WTC11 (cell line): ENCODE data around the gene MYOF. TPM values are rescaled to one million over a fixed set of nuclear protein-coding genes. Genes with fewer than 3 reads are reported as not detected.

ENCODE experiments used
- ATAC-seq: fragments of 200-7000 bp; cut with Tn5 transposase; 2 replicates; pipeline ENCODE4 v1.10.0; 2021; ENCODE audit warnings: mild to moderate bottlenecking, moderate library complexity
- CTCF ChIA-PET: fragments of 300-600 bp; sonication (Branson Sonifier 250); formaldehyde crosslinking; loops from one replicate; lab custom pipeline; 2021; ENCODE audit warnings: antibody characterized with exemption; lab: Charles Lee
- POLR2A ChIA-PET: fragments of 350-600 bp; sonication (Branson Sonifier 250); formaldehyde crosslinking; loops from one replicate; lab custom pipeline; 2021; ENCODE audit warnings: antibody characterized with exemption; lab: Charles Lee
- DNase-seq: peaks from one replicate; pipeline ENCODE4 v3.0.0; 2021; ENCODE audit warnings: low spot score
- H3K27ac Mint-ChIP-seq: 2 replicates; pipeline ENCODE4 v1.8.0; 2021; ENCODE audit warnings: mixed read lengths
- H3K27me3 Mint-ChIP-seq: 2 replicates; pipeline ENCODE4 v1.8.0; 2021; ENCODE audit warnings: low read depth, mild to moderate bottlenecking, moderate library complexity, mixed read lengths
- H3K36me3 Mint-ChIP-seq: 2 replicates; pipeline ENCODE4 v1.8.0; 2021; ENCODE audit warnings: mixed read lengths
- H3K4me1 Mint-ChIP-seq: 2 replicates; pipeline ENCODE4 v1.8.0; 2022; ENCODE audit warnings: mixed read lengths
- H3K4me3 Mint-ChIP-seq: 2 replicates; pipeline ENCODE4 v1.8.0; 2021; ENCODE audit warnings: mild to moderate bottlenecking, moderate library complexity, mixed read lengths
- H3K9me3 Mint-ChIP-seq: 2 replicates; pipeline ENCODE4 v1.8.0; 2021; ENCODE audit warnings: mixed read lengths
- ARID4B ChIP-seq: sonication (generic); formaldehyde crosslinking; IDR thresholded peaks from 2 replicates; pipeline ENCODE4 v1.8.0; 2023; ENCODE audit warnings: missing genetic modification reagents, mild to moderate bottlenecking, borderline replicate concordance
- ATF6 ChIP-seq: sonication (generic); formaldehyde crosslinking; IDR thresholded peaks from 2 replicates; pipeline ENCODE4 v1.8.1; 2023; ENCODE audit warnings: mild to moderate bottlenecking, missing genetic modification reagents
- EMX1 ChIP-seq: fragments of 250-450 bp; sonication (Bioruptor Pico); IDR thresholded peaks from 2 replicates; pipeline ENCODE4 v1.8.0; 2021; ENCODE audit warnings: mild to moderate bottlenecking
- ETV6 ChIP-seq: sonication (generic); formaldehyde crosslinking; IDR thresholded peaks from 2 replicates; pipeline ENCODE4 v1.8.1; 2022; ENCODE audit warnings: mild to moderate bottlenecking, missing genetic modification reagents
- FOXP1 ChIP-seq: sonication (generic); formaldehyde crosslinking; IDR thresholded peaks from 2 replicates; pipeline ENCODE4 v1.8.0; 2022; ENCODE audit warnings: missing genetic modification reagents, mild to moderate bottlenecking, moderate library complexity, borderline replicate concordance
- FOXP4 ChIP-seq: sonication (generic); formaldehyde crosslinking; IDR thresholded peaks from 2 replicates; pipeline ENCODE4 v1.8.0; 2022; ENCODE audit warnings: mild to moderate bottlenecking, missing genetic modification reagents
- JUN ChIP-seq: sonication (generic); formaldehyde crosslinking; IDR thresholded peaks from 2 replicates; pipeline ENCODE4 v1.8.0; 2023; ENCODE audit warnings: mild to moderate bottlenecking, missing genetic modification reagents
- MAX ChIP-seq: sonication (generic); formaldehyde crosslinking; IDR thresholded peaks from 2 replicates; pipeline ENCODE4 v1.8.0; 2022; ENCODE audit warnings: mild to moderate bottlenecking, missing genetic modification reagents
- NFE2L1 ChIP-seq: sonication (generic); formaldehyde crosslinking; IDR thresholded peaks from 2 replicates; pipeline ENCODE4 v1.8.1; 2023; ENCODE audit warnings: missing genetic modification reagents
- NFYB ChIP-seq: sonication (generic); formaldehyde crosslinking; conservative IDR thresholded peaks from 2 replicates; pipeline ENCODE4 v1.8.0; 2022; ENCODE audit warnings: low read depth, missing genetic modification reagents
- OVOL2 ChIP-seq: fragments of 250-450 bp; sonication (Bioruptor Pico); IDR thresholded peaks from 2 replicates; pipeline ENCODE4 v1.9.0; 2021; ENCODE audit warnings: mild to moderate bottlenecking, borderline replicate concordance
- PREB ChIP-seq: sonication (generic); formaldehyde crosslinking; IDR thresholded peaks from 2 replicates; pipeline ENCODE4 v1.8.1; 2022; ENCODE audit warnings: mild to moderate bottlenecking, missing genetic modification reagents, moderate library complexity, borderline replicate concordance
- RELA ChIP-seq: sonication (generic); formaldehyde crosslinking; IDR thresholded peaks from 2 replicates; pipeline ENCODE4 v1.8.1; 2022; ENCODE audit warnings: missing genetic modification reagents, mild to moderate bottlenecking, borderline replicate concordance
- SMAD3 ChIP-seq: sonication (generic); formaldehyde crosslinking; IDR thresholded peaks from 2 replicates; pipeline ENCODE4 v1.8.0; 2022; ENCODE audit warnings: missing genetic modification reagents, mild to moderate bottlenecking, borderline replicate concordance
- TCF7 ChIP-seq: sonication (generic); formaldehyde crosslinking; IDR thresholded peaks from 2 replicates; pipeline ENCODE4 v1.8.0; 2022; ENCODE audit warnings: mild to moderate bottlenecking, low read depth, missing genetic modification reagents, moderate library complexity
- USF2 ChIP-seq: sonication (generic); formaldehyde crosslinking; IDR thresholded peaks from 2 replicates; pipeline ENCODE4 v1.8.1; 2023; ENCODE audit warnings: mild to moderate bottlenecking, missing genetic modification reagents, moderate library complexity
- ZNF263 ChIP-seq: sonication (generic); formaldehyde crosslinking; IDR thresholded peaks from 2 replicates; pipeline ENCODE4 v1.8.1; 2022; ENCODE audit warnings: low read depth, mild to moderate bottlenecking, moderate library complexity, missing genetic modification reagents
- total RNA-seq: library from RNA; stranded (reverse); gene quantifications from 3 replicates; pipeline ENCODE4 v1.2.3, GENCODE V29; 2021

The MYOF gene
- total RNA-seq, 1 experiment from 2014 or later: 1.8 TPM

GRCh38 chr10:93408783-93409182 is 73.4 kb downstream of the MYOF start:
- CTCF ChIA-PET: interaction anchor here (2.5 kb wide), 1 partner anchor 33 kb away, joined by 10 read pairs; no protein-coding TSS in a partner anchor
- no peaks in the 10 kb centered on the region for H3K36me3 Mint-ChIP-seq
- peak; percentile 43 for ATAC-seq
- peaks cover 5% of the 10 kb centered on the region; the same call in 1 of the 2 replicates for H3K9me3 Mint-ChIP-seq
- peaks cover 13% of the 10 kb centered on the region for H3K4me1 Mint-ChIP-seq
- H3K4me3 Mint-ChIP-seq: no peak overlapping the region
- H3K27ac Mint-ChIP-seq: no peak overlapping the region
- H3K27me3 Mint-ChIP-seq: no peaks in the 10 kb centered on the region; the same call in 1 of the 2 replicates
- no peak for DNase-seq
- no peak for TF ChIP-seq TCF7 (CRISPR knock-in tag)
- TF ChIP-seq SMAD3 (CRISPR knock-in tag): no peak
- no peak for TF ChIP-seq PREB (CRISPR knock-in tag)
- no peak for TF ChIP-seq NFYB (CRISPR knock-in tag)
- no peak for TF ChIP-seq USF2 (CRISPR knock-in tag)
- TF ChIP-seq RELA (CRISPR knock-in tag): no peak
- TF ChIP-seq FOXP1 (CRISPR knock-in tag): no peak
- POLR2A ChIA-PET: no interaction called here

GRCh38 chr10:93406364-93407145 is 75.6 kb downstream of the MYOF start:
- TF ChIP-seq ETV6 (CRISPR knock-in tag) (no peak), ARID4B (CRISPR knock-in tag) (no peak)
- TF ChIP-seq, all 79 proteins: peak for 0
- Mint-ChIP-seq H3K27me3 (no peaks in the 10 kb centered on the region; the same call in 1 of the 2 replicates), H3K36me3 (no peaks in the 10 kb centered on the region), H3K27ac (no peak overlapping the region), H3K4me1 (peaks cover 11% of the 10 kb centered on the region), H3K9me3 (no peaks in the 10 kb centered on the region; the same call in 1 of the 2 replicates), H3K4me3 (no peak overlapping the region)
- DNase-seq (no peak), ATAC-seq (peak; percentile 50)
- ChIA-PET CTCF (interaction anchor here (0.6 to 1.1 kb wide), 3 partner anchors 14 to 1281 kb away, joined by 3 read pairs; no protein-coding TSS in a partner anchor), POLR2A (interaction anchor here (0.6 kb wide), 1 partner anchor 88 kb away, joined by 3 read pairs; no protein-coding TSS in a partner anchor)

GRCh38 chr10:93404048-93404354 is 78.1 kb downstream of the MYOF start:
- no peak for DNase-seq
- H3K9me3 Mint-ChIP-seq: no peaks in the 10 kb centered on the region
- H3K4me3 Mint-ChIP-seq: no peak overlapping the region
- peaks cover 11% of the 10 kb centered on the region for H3K4me1 Mint-ChIP-seq
- H3K27me3 Mint-ChIP-seq: no peaks in the 10 kb centered on the region
- ChIA-PET POLR2A (no interaction called here), CTCF (interaction anchor here (1.0 to 1.5 kb wide), 2 partner anchors 28 to 78 kb away, joined by 3 to 7 read pairs; partner anchors contain the start of gene MYOF)
- no peak overlapping the region for H3K27ac Mint-ChIP-seq
- ATAC-seq: no peak
- no peaks in the 10 kb centered on the region for H3K36me3 Mint-ChIP-seq
- no peak for TF ChIP-seq FOXP4
- TF ChIP-seq OVOL2 (CRISPR knock-in tag): no peak
- TF ChIP-seq ZNF263 (CRISPR knock-in tag): no peak
- no peak for TF ChIP-seq JUN (CRISPR knock-in tag)
- TF ChIP-seq EMX1: no peak
- no peak for TF ChIP-seq NFE2L1 (CRISPR knock-in tag)
- TF ChIP-seq ATF6 (CRISPR knock-in tag): no peak
- no peak for TF ChIP-seq MAX (CRISPR knock-in tag)
- no peak for TF ChIP-seq USF2 (CRISPR knock-in tag)
